ENCODE results near the gene TCEANC. TPM values are rescaled to one million over a fixed set of nuclear protein-coding genes. Genes with fewer than 3 reads are reported as not detected.

The TCEANC gene
- total RNA-seq, 4 donors from 2014 or later, result 2.5 to 6.9 (median 2.7) TPM

DNA sequence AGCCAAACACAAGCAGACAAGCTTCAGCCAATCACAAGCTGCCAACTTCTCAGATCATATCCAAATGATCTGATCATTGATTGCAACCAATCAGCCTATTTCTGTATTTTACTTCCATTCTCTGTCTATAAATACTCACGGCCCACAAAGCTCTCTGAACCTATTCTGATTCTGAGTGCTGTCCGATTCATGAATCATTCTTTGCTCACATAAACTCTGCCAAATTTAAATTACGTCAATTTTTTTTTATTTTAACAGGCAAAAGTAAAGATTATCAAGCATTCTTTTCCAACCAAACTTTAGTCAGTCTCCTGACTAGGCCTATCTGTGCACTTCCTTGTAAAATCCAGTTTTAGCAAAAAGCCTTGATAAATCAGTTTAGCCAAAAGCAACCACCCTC is 1.8 kb upstream of the TCEANC start:
- TF ChIP-seq, protein P1, sequence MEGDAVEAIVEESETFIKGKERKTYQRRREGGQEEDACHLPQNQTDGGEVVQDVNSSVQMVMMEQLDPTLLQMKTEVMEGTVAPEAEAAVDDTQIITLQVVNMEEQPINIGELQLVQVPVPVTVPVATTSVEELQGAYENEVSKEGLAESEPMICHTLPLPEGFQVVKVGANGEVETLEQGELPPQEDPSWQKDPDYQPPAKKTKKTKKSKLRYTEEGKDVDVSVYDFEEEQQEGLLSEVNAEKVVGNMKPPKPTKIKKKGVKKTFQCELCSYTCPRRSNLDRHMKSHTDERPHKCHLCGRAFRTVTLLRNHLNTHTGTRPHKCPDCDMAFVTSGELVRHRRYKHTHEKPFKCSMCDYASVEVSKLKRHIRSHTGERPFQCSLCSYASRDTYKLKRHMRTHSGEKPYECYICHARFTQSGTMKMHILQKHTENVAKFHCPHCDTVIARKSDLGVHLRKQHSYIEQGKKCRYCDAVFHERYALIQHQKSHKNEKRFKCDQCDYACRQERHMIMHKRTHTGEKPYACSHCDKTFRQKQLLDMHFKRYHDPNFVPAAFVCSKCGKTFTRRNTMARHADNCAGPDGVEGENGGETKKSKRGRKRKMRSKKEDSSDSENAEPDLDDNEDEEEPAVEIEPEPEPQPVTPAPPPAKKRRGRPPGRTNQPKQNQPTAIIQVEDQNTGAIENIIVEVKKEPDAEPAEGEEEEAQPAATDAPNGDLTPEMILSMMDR (IDR thresholded peaks at IDR 0.05), result no peak
- no peak for TF ChIP-seq POLR2A (IDR thresholded peaks at IDR 0.05)
- no peak overlapping the region for H3K4me3 ChIP-seq (ENCODE audit: low read depth, poor library complexity, severe bottlenecking)
- WGBS, 2 donors, result 52 to 68% methylated on average over 3 of the region's 3 CpGs
- intact Hi-C loops (cut with DNase I; ENCODE audit: low total_unique reads), result no loop called here
- DNase-seq (ENCODE audit: low spot score in 2 of 2), result no peak

DNA sequence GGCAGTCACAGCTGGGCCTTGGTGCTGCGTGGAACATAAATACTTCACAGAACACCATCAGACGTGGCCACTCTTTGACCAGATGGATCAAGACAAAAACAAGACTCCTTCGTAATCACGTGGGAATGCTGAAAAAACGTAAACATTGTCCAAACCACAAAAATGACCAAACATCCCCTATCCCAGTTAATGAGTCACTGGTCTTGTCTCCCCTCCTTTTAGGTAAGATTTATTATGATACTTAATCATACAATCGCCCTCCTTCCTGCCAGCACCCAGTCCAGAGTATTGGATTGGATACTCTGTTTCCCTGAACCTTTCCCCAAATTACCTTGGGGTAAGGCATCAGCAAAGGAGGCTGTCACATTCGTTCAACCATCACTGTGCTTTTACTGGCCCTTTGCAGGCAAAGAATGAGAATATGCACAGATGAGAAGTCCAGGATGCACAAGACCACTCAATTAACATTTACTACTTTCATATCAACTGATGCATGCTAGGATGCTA is 601 bp upstream of the TCEANC start:
- TF ChIP-seq POLR2A (IDR thresholded peaks at IDR 0.05), result no peak
- TF ChIP-seq, protein P1 (IDR thresholded peaks at IDR 0.05), result no peak
- DNase-seq (ENCODE audit: low spot score in 2 of 2), result no peak
- WGBS, 2 donors, result 47 to 48% methylated on average over 7 of the region's 7 CpGs
- intact Hi-C loops (cut with DNase I; ENCODE audit: low total_unique reads), result no loop called here
- H3K4me3 ChIP-seq (ENCODE audit: low read depth, poor library complexity, severe bottlenecking), result no peak overlapping the region

DNA sequence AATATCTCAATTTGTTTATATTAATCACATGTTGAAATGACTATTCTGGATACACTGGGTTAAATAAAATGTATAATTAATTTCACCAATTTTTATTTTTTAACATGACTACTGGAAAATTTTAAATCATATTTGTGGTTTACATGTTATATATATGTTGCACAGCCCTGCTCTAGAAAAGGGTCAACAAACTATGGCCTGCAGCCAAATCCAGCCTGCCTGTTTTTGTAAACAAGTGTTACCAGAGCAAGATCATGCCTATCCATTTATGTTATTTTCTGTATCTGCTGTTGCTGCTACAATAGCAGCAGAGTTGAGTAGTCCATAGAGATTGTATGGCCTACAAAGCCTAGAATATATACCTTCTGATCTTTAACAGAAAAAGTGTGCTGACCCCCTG is 1.2 kb downstream of the TCEANC start:
- intact Hi-C loops (cut with DNase I; ENCODE audit: low total_unique reads), result no loop called here
- TF ChIP-seq POLR2A (IDR thresholded peaks at IDR 0.05), result no peak
- TF ChIP-seq, protein P1 (IDR thresholded peaks at IDR 0.05), result no peak
- no peak overlapping the region for H3K4me3 ChIP-seq (ENCODE audit: low read depth, poor library complexity, severe bottlenecking)
- DNase-seq (ENCODE audit: low spot score in 2 of 2), result no peak

DNA sequence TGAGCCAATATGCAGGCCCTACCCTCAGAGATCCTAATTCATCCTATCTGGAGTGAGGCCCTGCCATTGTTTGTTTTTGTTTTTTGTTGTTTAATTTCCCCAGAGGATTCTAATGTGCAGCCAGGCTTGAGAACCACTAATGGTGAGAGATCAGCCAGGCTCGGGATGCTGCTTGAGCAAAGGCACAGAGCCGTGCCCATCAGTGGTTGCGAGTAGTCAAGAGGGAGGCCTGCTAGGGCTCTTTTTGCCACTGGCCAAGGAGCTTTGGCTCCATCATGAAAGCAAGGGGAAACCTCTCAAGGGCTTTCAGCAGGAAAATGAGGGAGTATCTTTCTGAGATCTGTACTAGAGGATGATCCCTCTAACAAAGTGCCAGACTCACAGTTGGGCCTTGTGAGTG is 2.7 kb downstream of the TCEANC start:
- DNase-seq (ENCODE audit: low spot score in 2 of 2), result no peak
- intact Hi-C loops (cut with DNase I; ENCODE audit: low total_unique reads), result loop anchor here (5.0 kb wide), 1 partner anchor 377 kb away; no protein-coding TSS in a partner anchor
- H3K4me3 ChIP-seq (ENCODE audit: low read depth, poor library complexity, severe bottlenecking), result no peak overlapping the region
- WGBS, 2 donors, result 87 to 92% methylated on average over 3 of the region's 3 CpGs
- TF ChIP-seq, protein P1 (IDR thresholded peaks at IDR 0.05), result no peak
- TF ChIP-seq POLR2A (IDR thresholded peaks at IDR 0.05), result no peak

DNA sequence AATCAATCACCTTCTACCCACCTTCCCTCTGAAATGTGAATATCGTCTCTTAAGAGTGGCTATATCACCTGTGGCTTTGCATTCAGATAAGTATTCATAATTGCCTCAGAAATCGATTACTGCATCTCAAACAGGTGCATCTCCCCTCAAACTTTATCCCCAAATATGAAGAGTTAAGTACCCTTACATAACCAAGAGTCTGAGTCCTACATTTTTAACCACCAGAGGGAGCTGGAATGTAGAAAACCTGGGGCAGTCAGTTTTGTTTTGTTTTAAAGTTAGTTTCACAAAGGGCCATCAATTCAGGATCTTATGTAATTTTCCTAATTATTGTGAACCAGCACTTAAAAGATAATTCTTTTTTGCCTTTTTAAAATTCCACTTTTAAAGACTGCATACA is 5.7 kb downstream of the TCEANC start:
- intact Hi-C loops (cut with DNase I; ENCODE audit: low total_unique reads), result loop anchor here (5.0 kb wide), 1 partner anchor 374 kb away; no protein-coding TSS in a partner anchor

More for the DNA sequence above, 5.7 kb downstream of the TCEANC start:
- TF ChIP-seq, protein P1 (IDR thresholded peaks at IDR 0.05), result no peak
- TF ChIP-seq POLR2A (IDR thresholded peaks at IDR 0.05), result no peak
- H3K4me3 ChIP-seq (ENCODE audit: low read depth, poor library complexity, severe bottlenecking), result no peak overlapping the region
- no peak for DNase-seq (ENCODE audit: low spot score in 2 of 2)
- 14 to 15% methylated on average over 2 of the region's 2 CpGs for WGBS, 2 donors
